GM19023 (cell line): ENCODE measurements around the gene AKTIP.
"Not testable (repeated sequence)": the region's sequence is repeated elsewhere in the genome, so short reads cannot be mapped to it uniquely, and the experiment has no call there.

Source experiments
- ATAC-seq: cut with Tn5 transposase; IDR thresholded peaks from one replicate; pipeline ENCODE4 v1.9.1; 2021; ENCODE audit warnings: mild to moderate bottlenecking, moderate library complexity; ENCODE audit not compliant: unreplicated experiment

AKTIP gene

DNA sequence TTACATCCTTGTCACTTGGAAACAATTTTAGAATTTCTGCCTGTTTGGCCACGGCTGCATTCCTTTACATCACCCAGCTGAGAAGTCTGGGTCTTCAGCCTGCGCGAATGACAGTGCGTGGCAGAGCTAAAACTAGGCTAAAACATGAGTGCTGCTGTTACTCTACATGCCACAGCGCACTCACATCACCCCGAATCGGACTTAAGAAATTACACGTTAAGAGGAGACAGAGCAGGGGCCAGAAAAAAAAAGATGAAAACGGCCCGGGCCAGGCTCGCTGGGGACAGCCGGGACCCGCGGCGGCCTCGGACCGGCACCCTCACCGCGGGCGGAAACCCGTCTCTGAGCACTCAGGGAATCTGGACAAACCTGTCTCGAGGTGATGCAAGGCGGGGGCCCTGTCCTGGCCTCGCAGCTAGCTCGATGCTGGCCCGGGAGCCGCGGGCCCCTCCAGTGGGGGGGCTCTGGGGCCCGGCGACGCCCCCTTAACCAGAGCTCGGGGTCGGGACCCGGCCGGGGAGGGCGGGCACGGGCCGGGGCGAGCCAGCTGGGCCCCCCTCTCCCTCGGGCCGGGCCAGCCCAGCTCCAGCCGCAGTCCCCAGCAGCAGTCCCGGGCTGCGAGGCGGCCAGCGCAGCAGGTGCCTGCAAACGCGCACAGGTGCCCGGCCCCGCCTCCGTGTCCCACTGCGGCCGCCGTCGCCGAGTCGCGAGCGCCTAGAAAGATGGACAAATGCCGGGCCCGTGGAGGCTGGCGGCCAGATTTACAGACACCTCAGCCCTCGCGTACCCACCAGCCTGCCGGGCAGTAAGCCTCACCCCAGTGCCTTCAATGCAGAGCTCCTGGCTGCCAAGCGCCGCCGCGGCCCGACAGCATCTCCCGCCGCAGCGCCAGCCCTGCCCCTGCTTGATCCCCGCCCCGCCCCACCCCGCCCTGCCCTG is at the start of gene AKTIP:
AKTIP (minus strand) TSS at position 879 of the 939 bp plus-strand sequence. CDS start 2,950 bp downstream, outside the sequence.
- peak; percentile 32 for ATAC-seq

GRCh38 chr16:53549970-53550690 is 47.1 kb upstream of the AKTIP start:
- ATAC-seq = peak; percentile 73

DNA sequence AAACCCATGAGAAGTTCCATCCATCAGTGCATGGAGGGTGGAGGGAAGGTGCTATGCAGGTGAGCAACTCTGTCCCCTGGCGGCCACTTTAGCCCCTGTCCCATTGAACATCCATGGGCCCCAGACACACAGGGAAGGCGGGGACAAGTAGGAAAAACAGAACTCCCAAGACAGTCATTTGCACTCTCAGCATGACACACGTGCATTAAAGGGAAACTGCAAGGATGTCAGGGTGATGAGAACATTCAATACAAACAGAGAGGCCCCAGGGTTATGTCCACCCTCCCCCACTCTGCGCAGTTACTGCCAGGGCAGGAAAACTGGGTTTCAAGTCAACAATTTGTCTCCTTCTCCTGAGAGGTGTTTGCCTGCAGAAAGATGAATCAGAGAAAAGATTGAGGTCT is 44.0 kb upstream of the AKTIP start:
- no peak for ATAC-seq

DNA sequence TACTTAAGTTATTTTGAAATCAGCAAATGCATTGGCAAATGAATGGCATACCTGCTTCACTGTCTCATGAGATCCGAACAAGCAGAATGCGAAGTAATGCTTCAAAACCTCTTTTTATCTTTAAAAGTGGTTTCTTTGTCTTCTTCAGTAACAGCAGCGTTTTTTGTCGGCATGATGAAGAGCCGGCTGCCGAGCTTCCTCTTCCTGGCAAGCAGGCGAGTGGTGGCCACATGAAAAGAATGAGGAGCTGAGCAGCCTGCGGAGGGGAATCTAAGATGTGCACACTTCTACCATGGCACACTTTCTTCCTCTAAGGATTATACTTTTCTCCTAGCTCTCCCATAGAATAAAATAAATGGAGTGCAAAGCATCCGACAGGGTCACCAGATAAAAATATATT is 42.4 kb upstream of the AKTIP start:
- no peak for ATAC-seq

DNA sequence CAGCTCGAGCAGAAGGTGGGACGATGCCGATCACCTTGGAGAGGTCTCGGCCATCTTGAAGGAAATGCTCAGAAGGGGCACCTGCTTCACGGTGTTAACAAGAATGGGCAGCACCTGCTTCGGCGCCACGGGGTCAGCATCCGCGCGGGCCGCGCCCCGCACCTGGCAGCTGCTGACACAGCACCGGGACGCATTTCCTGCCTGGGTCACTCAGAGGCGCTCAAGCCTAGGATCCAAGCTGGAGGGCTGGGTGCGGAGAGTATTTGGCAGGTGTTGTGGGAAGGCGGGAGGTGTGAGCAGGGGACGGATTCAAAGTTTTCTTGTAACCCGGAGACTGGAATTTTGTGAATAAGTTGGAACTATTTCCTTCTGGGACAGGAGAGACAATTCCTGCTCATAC is 39.3 kb upstream of the AKTIP start:
- ATAC-seq = no peak

GRCh38 chr16:53541326-53541725 is 38.3 kb upstream of the AKTIP start:
- no peak for ATAC-seq

DNA sequence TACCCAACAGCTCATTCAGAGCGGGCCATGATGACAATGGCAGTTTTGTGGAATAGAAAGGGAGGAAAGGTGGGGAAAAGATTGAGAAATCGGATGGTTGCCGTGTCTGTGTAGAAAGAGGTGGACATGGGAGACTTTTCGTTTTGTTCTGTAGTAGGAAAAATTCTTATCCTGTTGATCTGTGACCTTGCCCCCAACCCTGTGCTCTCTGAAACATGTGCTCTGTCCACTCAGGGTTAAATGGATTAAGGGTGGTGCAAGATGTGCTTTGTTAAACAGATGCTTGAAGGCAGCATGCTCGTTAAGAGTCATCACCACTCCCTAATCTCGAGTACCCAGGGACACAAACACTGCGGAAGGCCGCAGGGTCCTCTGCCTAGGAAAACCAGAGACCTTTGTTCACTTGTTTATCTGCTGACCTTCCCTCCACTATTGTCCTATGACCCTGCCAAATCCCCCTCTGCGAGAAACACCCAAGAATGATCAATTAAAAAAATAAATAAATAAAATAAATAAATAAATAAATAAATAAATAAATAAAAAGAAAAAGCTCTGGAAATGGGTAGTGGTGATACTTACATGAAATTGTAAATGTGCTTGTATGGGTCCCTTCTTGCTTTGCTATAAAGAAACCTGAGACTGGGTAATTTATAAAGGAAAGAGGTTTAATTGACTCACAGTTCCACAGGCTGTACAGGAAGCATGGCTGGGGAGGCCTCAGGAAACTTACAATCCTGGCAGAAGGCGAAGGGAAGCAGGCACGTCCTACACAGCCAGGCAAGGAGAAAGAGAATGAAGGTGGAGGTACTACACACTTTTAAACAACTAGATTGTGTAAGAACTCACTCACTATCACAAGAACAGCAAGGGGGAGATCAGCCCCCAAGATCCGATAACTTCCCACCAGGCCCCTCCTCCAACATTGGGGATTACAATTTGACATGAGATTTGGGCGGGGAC is 37.0 kb upstream of the AKTIP start:
- ATAC-seq = not testable (repeated sequence)

GRCh38 chr16:53539346-53539745 is 36.3 kb upstream of the AKTIP start:
- ATAC-seq = not testable (repeated sequence)

DNA sequence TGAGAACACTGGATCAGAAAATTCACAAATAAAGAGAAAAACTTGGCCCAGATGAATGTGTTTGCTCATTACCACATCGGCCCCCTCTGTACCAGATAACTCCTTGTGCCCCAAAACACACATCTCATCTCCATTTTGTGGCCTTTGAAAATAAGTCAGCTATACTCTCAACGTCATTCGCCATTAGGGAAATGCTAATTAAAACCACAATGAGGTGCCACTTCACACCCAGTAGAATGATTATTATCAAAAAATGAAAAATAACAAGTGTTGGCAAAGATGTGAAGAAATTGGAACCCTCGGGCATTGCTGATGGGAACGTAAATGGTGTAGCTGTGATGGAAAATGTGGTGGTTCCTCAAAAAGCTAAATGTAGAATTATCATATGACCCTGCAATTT is 34.6 kb upstream of the AKTIP start:
- ATAC-seq = no peak

DNA sequence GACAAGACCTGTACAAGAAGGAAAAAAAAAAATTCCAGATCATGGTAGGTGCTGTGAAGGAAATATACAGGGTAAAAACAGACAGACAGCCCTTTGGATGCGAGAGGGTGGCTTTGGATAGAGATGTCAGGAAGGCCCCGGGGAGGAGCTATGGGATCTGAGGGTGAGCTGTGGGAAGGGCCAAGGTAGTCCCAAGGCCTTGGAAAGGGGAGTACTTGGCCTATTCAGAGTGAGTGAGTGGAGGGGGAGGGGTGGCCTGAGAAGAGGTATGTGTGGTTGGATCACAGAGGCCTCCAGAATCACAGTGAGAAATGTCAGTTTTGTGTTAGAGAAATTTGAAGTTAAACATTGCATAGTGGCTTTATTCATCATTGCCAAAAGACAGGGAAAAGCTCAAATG is 31.2 kb upstream of the AKTIP start:
- ATAC-seq = no peak

DNA sequence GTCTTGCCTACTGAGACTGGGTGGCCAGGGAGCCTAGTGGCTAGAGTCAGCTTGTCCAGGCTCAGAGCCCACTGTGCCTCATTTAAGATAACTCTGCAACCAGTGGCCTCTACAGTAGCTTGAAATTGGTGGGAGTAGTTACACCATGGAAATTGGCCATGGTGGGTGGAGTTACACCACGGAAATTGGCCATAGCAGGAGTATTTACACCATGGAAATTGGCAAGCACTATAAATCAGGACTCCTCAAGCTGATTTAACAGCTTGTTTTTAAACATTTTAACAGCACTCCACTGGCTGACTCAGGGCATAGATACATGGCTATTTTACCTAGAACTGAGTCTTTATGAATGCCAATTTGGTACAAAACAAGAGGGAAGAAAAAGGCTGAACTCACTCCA is 27.7 kb upstream of the AKTIP start:
- no peak for ATAC-seq

- ATAC-seq = no peak
These were observed 27.0 kb upstream of the AKTIP start for GRCh38 chr16:53530046-53530445.

DNA sequence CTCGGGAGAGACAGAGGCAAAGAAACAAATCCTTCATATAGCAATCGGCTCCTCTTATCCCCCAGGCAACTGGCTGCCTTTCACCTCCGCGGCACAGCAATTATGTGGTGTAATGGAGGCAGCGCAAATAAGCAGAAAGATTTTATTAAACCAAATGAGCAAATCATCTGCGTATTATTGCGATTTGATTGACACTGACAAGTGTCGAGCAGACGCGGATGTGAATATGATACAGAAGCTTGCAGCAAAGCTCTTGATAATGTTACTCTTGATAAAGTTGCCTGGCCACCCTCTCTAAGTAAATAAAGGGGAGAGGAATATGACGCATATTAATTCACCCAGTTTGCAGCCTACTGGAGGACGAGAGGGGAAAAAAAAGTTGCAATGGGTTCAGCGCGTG is 26.5 kb upstream of the AKTIP start:
- no peak for ATAC-seq

DNA sequence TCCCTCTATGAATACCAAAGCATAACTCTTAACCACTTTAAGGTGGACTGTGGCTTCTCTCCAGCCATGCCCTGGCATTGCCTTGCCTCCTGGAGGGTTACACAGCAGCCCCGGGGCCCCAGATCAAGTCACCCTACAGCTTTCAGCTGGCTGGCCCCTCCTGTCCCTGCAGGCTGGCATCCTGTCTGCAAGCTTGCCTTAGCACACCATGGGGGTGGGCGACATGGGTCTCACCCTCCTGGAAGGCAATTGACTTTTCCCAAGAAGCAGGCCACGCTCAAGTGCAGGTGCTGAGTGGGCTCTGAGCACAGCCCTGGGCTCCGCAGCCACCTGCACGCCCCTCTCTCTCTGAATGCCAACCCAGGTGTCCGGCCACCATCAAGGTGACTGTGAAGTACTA is 25.8 kb upstream of the AKTIP start:
- ATAC-seq = no peak

DNA sequence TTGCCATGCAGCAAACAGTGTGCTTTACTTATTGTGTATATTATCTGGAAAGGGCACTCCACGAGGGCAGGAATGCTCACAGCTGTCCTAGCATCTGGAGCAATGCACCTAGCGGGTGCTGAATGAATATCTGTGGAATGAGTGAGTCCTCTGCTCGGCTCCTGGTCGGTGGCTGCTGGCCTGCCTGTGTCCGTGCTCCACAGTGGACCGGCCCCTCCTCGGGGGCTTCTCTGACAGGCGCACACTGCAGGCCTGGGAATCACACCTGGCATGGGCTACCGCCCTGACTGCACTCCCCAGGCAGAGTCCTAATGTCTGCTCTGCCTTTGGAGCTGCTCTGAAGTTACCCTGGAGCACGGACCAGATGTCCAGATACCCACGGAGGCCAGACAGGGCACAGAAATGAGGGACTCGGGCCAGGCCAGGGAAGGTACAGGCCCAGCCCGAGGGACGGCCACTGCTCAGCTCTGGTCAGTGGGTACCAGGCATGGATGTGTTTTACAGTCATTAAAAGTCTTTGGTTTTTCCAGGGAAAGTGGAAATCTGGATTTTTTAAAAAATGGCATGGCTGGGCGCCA is 21.1 kb upstream of the AKTIP start:
- ATAC-seq = no peak

DNA sequence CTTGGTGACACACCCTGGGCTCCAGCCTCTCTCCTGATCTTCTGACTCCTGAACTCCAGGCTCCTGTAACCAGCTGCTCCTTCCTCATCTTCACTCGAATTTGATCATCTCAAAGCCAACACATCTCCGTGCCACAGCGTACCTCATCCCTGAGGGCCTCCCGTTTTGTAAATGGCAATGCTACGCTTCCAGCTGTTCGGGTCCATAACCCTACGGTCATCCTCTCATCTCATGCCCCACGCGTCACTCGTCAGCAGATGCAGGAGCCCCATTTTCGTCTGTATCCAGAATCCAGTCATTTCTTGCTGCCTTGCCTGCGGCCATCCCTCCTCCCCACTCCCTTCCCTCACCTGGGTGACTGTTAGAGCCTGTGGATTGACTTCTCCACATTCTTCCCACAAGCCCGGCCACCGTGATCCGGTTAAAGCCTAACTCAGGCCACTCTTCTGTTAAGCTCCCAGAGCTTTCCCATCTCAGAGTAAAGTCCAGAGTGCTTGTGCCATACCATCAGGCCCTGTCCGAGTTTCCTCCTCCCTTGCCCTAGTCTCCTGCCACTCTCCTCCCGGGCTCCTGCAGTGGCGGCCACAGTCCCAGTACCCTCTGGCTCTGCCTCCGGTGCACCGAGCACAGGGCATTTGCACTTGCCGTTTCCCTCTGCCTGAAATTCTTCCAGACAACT is 20.3 kb upstream of the AKTIP start:
- no peak for ATAC-seq

GRCh38 chr16:53519417-53520091 is 16.5 kb upstream of the AKTIP start:
- no peak for ATAC-seq

DNA sequence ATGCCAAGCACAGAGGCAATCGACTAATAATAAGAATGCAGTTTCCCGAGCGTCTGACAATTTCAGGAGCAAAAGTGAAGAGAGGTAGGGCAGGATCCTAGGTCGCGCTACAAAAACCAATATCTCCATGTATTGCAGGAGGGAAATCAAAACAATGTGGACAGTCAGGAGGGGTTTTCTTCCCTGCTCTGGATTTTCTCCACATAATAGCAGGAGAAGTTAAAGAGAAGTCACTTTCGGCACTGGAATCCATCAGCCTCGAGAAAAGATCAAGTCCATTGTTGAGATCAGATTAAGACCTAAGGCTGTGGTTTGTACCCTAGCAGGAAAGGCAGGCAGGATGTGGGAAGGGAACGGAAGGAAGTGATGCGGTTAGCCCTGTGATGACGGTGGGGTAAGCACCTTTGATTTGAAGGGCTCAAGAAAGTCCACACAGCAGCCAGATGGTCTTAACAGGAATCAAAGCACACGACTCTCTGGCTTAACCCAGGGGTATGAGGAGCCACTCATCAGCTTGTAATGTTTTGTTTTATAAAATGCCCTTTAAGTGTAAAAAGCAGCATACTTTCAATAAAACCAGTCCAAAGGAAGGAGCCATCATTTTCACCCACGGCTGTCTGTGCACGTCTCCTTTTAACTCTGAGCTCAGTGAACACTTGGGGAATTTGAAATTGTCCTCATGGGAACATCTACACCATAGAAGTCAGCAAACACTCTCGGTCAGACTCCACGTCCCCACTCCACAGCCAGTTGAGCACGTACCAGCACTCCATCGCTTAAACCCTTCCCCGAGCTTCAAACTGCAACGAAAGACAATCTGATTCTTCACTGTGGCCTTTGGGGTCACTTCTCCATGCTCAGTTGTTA is 15.8 kb upstream of the AKTIP start:
- ATAC-seq = peak; percentile 93
